Activated T-cell treated with anti-CD3 and anti-CD28 coated beads for 1 hour (primary cell): ENCODE results near the gene KRTAP29-1.

Experiments
- DNase-seq: peaks from one replicate; pipeline ENCODE4 v3.0.0-alpha.2; 2020; ENCODE audit warnings: low read depth

The KRTAP29-1 gene

GRCh38 chr17:41328207-41328606 lies 25.6 kb upstream of the KRTAP29-1 start:
- DNase-seq = no peak

GRCh38 chr17:41327411-41328120 lies 24.9 kb upstream of the KRTAP29-1 start:
- no peak for DNase-seq

- DNase-seq = no peak
These were observed 23.8 kb upstream of the KRTAP29-1 start for GRCh38 chr17:41326173-41327145.

GRCh38 chr17:41325611-41326010 lies 23.0 kb upstream of the KRTAP29-1 start:
- no peak for DNase-seq

GRCh38 chr17:41325126-41325525 lies 22.5 kb upstream of the KRTAP29-1 start:
- no peak for DNase-seq

GRCh38 chr17:41324180-41325075 lies 21.8 kb upstream of the KRTAP29-1 start:
- DNase-seq = no peak

- DNase-seq = no peak
These were observed 20.5 kb upstream of the KRTAP29-1 start for GRCh38 chr17:41322903-41323895.

GRCh38 chr17:41322094-41322902 lies 19.6 kb upstream of the KRTAP29-1 start:
- DNase-seq = no peak

GRCh38 chr17:41318231-41318630 lies 15.6 kb upstream of the KRTAP29-1 start:
- DNase-seq = no peak

GRCh38 chr17:41315814-41316445 lies 13.3 kb upstream of the KRTAP29-1 start:
- no peak for DNase-seq

- no peak for DNase-seq
These were observed 12.6 kb upstream of the KRTAP29-1 start, which contains the start of gene KRTAP17-1 for GRCh38 chr17:41315204-41315794. Gene KRTAP17-1 (minus strand): TSS chr17:41315710. CDS start chr17:41315650, 60 bp downstream.

- DNase-seq = no peak
These were observed 8.5 kb upstream of the KRTAP29-1 start for GRCh38 chr17:41311111-41311510.

GRCh38 chr17:41308918-41309359 lies 6.3 kb upstream of the KRTAP29-1 start, which contains the start of gene KRTAP16-1:
Gene KRTAP16-1 (minus strand): TSS chr17:41309309. CDS start chr17:41309253, 56 bp downstream.
- DNase-seq = peak; percentile 38

- peak; percentile 59 for DNase-seq
These were observed 5.7 kb upstream of the KRTAP29-1 start for GRCh38 chr17:41308251-41308917.

GRCh38 chr17:41307647-41308046 lies 5.0 kb upstream of the KRTAP29-1 start:
- no peak for DNase-seq

GRCh38 chr17:41304091-41304490 lies 1.4 kb upstream of the KRTAP29-1 start:
- DNase-seq = no peak

- DNase-seq = no peak
These were observed 330 bp upstream of the KRTAP29-1 start for GRCh38 chr17:41302981-41303380.

GRCh38 chr17:41301204-41301790 lies 1.4 kb downstream of the KRTAP29-1 start:
- DNase-seq = no peak
